ENCODE data around the gene DBF4B.

The DBF4B gene

GRCh38 chr17:44776628-44777393 is 68.3 kb downstream of the DBF4B start:
- no peak for DNase-seq (ENCODE audit: extremely low read depth in 1 of 2, low read depth in 1 of 2)

- DNase-seq (ENCODE audit: extremely low read depth in 1 of 2, low read depth in 1 of 2) = no peak
Observed at GRCh38 chr17:44777394-44778348, 69.2 kb downstream of the DBF4B start.

- no peak for DNase-seq (ENCODE audit: extremely low read depth in 1 of 2, low read depth in 1 of 2)
Observed at GRCh38 chr17:44778656-44779210, 70.3 kb downstream of the DBF4B start.

GRCh38 chr17:44779211-44780025 is 71.0 kb downstream of the DBF4B start:
- peak; percentile 58 to 63 for DNase-seq (ENCODE audit: extremely low read depth in 1 of 2, low read depth in 1 of 2)

GRCh38 chr17:44780161-44780560 is 71.7 kb downstream of the DBF4B start:
- no peak for DNase-seq (ENCODE audit: extremely low read depth in 1 of 2, low read depth in 1 of 2)

- no peak for DNase-seq (ENCODE audit: extremely low read depth in 1 of 2, low read depth in 1 of 2)
Observed at GRCh38 chr17:44780845-44781480, 72.5 kb downstream of the DBF4B start.

GRCh38 chr17:44781551-44782325 is 73.3 kb downstream of the DBF4B start:
- no peak for DNase-seq (ENCODE audit: extremely low read depth in 1 of 2, low read depth in 1 of 2)

- no peak for DNase-seq (ENCODE audit: extremely low read depth in 1 of 2, low read depth in 1 of 2)
Observed at GRCh38 chr17:44782326-44782850, 73.9 kb downstream of the DBF4B start.

GRCh38 chr17:44785921-44786320 is 77.5 kb downstream of the DBF4B start:
- no peak for DNase-seq (ENCODE audit: extremely low read depth in 1 of 2, low read depth in 1 of 2)

GRCh38 chr17:44786551-44787081 is 78.2 kb downstream of the DBF4B start:
- no peak for DNase-seq (ENCODE audit: extremely low read depth in 1 of 2, low read depth in 1 of 2)

- no peak for DNase-seq (ENCODE audit: extremely low read depth in 1 of 2, low read depth in 1 of 2)
Observed at GRCh38 chr17:44787271-44787940, 78.9 kb downstream of the DBF4B start.

GRCh38 chr17:44788139-44788538 is 79.7 kb downstream of the DBF4B start:
- no peak for DNase-seq (ENCODE audit: extremely low read depth in 1 of 2, low read depth in 1 of 2)

GRCh38 chr17:44792276-44792675 is 83.8 kb downstream of the DBF4B start:
- DNase-seq (ENCODE audit: extremely low read depth in 1 of 2, low read depth in 1 of 2) = no peak

- no peak for DNase-seq (ENCODE audit: extremely low read depth in 1 of 2, low read depth in 1 of 2)
Observed at GRCh38 chr17:44793885-44794842, 85.7 kb downstream of the DBF4B start.

- no peak for DNase-seq (ENCODE audit: extremely low read depth in 1 of 2, low read depth in 1 of 2)
Observed at GRCh38 chr17:44794851-44795413, 86.5 kb downstream of the DBF4B start.

- DNase-seq (ENCODE audit: extremely low read depth in 1 of 2, low read depth in 1 of 2) = no peak
Observed at GRCh38 chr17:44795421-44795820, 87.0 kb downstream of the DBF4B start.

GRCh38 chr17:44795928-44796327 is 87.5 kb downstream of the DBF4B start:
- DNase-seq (ENCODE audit: extremely low read depth in 1 of 2, low read depth in 1 of 2) = no peak

Measured in stimulated activated CD8-positive, alpha-beta memory T cell treated with anti-CD3 and anti-CD28 coated beads, Interleukin-7, amount 100 ng/mL, for 48 hours (primary cell).